ENCODE results near the gene SMAD6.

Gene SMAD6

DNA sequence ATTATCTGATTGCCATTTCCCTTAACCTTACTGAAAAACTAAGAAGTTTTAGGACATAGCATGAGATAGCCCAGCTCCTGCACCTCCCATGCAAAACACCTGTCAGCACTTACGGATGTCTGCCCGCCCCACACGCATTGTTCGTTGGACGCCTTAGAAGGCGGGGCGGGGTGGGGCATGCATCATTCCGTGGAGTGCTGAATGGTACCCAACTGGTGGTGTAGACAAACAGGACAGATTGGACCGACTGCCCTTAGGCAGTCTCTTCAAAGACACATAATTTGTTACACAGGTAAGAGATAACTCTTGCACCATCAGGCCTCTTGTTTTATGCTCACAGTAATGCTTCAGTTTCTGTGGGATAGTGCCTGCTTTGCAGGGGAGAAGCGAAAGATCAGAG is 93.8 kb downstream of the SMAD6 start:
- no peak overlapping the region for H3K27ac ChIP-seq
- TF ChIP-seq ZFX (IDR thresholded peaks at IDR 0.05), result no peak
- TF ChIP-seq, protein P1, sequence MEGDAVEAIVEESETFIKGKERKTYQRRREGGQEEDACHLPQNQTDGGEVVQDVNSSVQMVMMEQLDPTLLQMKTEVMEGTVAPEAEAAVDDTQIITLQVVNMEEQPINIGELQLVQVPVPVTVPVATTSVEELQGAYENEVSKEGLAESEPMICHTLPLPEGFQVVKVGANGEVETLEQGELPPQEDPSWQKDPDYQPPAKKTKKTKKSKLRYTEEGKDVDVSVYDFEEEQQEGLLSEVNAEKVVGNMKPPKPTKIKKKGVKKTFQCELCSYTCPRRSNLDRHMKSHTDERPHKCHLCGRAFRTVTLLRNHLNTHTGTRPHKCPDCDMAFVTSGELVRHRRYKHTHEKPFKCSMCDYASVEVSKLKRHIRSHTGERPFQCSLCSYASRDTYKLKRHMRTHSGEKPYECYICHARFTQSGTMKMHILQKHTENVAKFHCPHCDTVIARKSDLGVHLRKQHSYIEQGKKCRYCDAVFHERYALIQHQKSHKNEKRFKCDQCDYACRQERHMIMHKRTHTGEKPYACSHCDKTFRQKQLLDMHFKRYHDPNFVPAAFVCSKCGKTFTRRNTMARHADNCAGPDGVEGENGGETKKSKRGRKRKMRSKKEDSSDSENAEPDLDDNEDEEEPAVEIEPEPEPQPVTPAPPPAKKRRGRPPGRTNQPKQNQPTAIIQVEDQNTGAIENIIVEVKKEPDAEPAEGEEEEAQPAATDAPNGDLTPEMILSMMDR (conservative IDR thresholded peaks at IDR 0.05), result no peak

DNA sequence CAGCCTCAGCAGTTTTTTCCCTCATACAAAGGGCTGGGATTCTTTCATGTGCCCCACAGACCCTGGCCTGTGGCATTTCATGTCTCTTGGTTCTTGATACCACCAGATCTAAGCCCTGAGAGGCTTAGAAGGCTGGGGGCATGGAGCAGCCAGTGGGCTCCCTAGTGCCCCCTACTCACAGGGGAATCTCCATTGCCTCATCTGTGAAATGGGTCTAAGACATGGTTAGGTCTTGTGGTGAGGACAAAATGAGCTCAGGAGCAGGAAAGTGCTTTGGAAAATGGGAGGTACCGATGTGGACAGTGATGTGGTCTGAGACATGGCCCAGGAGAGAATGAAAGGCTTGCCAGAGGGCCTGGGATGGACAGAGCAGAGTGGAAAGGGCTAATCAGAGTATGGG is 94.3 kb downstream of the SMAD6 start:
- TF ChIP-seq, protein P1 (conservative IDR thresholded peaks at IDR 0.05), result no peak
- TF ChIP-seq ZFX (IDR thresholded peaks at IDR 0.05), result no peak
- H3K27ac ChIP-seq, result no peak overlapping the region

DNA sequence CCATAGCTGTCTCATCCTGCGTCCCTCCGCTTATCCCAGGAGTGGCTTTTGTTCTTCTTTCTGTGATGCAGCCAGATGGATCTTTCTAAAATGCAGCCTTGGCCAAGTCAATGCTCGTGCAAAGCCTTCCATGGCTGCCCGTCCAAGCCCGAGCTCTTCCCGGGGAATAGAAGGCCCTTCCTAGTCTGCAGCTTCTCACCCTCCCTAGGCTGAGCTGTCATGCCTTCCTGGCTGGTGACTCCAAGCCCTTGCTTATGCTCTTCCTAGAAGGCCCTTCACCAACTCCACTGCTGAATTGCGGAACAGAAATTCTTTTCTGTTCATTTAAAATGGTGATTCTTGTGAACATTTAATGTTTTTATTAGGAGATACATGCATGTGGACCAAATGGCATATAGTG is 95.9 kb downstream of the SMAD6 start:
- no peak overlapping the region for H3K27ac ChIP-seq
- TF ChIP-seq, protein P1 (conservative IDR thresholded peaks at IDR 0.05), result no peak
- no peak for TF ChIP-seq ZFX (IDR thresholded peaks at IDR 0.05)

DNA sequence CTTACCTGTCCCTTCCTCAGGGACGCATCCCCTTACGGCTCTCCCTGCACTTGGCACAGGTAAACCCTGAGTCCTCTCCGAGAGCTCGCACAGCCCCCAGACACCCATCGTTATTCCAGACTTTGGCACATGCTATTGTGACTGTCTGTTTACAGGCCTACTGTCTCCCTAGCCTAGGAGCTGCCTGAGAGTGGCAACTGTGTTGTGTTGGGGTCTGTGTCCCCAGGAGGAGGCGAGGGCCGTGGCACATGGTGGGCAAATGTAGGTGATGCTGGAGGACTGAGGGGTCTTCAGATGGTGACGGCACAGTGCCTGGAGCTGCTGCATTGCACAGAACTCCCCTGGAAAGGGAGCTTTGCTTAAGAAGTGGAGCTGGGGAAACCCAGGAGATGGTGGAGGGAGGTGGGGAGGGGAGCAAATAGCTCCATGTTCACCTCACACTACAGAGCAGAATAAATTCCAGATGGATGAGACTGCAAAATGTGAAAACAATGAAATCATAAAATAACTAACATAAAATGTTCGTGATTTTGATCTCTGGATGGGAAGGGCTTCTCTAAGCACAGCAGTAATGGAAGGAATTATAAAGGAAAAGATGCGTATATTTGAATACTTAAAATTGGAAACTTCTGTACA is 96.5 kb downstream of the SMAD6 start:
- no peak overlapping the region for H3K27ac ChIP-seq
- TF ChIP-seq, protein P1 (conservative IDR thresholded peaks at IDR 0.05), result no peak
- no peak for TF ChIP-seq ZFX (IDR thresholded peaks at IDR 0.05)

DNA sequence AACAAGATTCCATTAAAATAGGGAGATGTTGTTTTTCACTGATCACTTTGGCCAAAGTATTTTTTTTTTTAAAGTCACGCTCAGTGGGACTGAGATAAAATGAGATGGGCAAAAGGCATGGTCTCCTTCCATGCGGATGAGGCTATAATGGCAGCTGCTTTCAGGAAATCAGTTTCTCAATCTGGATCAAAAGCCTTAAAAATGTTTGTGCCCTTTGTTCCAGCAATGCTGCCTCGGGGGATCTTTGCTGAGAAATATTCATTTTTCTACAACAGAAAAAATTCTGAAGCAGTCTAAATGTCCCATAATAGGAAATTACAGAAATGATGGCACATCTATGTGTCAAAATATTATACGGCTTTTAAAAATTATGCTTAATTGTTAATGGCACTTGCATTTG is 97.2 kb downstream of the SMAD6 start:
- no peak overlapping the region for H3K27ac ChIP-seq
- no peak for TF ChIP-seq ZFX (IDR thresholded peaks at IDR 0.05)
- TF ChIP-seq, protein P1 (conservative IDR thresholded peaks at IDR 0.05), result no peak

DNA sequence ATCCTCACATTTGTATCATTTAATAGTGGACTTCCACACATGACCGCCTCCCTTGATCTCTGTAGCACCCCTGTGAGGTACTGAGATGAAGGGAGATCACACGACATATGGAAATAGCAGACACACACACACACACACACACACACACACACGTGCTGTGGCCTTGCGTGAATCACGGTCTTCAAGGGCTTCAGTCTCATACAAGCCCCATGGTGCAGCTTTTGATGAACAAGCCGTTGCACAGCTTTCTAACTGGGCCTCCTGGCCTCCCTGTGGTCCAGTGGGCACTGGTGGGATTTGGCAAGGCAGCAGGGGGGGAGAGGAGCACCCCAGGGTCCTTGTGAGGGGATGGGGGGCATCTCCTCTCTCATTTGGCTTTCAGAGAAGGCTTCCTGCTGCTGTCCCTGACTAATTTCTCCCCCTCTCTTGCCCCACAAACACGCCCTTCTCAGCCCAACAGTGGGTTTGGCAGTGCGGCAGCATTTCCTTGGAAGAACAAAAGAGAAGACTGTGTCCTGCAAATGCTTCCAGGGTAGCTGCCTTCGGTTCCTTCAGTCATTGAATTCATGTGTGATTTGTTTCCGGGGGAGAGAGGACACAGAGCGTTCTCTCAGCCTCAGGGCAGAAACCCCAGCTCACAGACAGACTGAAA is 98.7 kb downstream of the SMAD6 start:
- H3K27ac ChIP-seq, result no peak overlapping the region

DNA sequence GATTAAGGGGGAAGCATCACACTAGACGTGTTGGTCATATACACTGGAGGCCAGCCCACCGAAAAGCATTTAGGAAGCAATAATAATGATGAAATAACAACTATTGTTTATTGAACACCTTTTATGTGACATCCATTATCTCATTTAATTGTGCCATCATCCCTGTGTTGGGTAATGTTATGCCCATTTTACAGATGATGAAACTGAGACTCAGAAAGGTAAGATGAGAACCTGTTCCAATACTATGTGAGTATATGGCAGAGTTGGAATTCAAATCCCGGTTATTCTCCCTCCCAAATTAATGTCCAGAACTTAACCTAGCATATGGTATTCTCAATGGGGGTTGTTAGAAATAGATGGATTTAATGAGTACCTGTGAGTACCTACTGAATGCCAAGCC is 99.2 kb downstream of the SMAD6 start:
- no peak overlapping the region for H3K27ac ChIP-seq
- TF ChIP-seq, protein P1 (conservative IDR thresholded peaks at IDR 0.05), result no peak
- no peak for TF ChIP-seq ZFX (IDR thresholded peaks at IDR 0.05)

More for the DNA sequence above, 98.7 kb downstream of the SMAD6 start:
- TF ChIP-seq ZFX (IDR thresholded peaks at IDR 0.05), result no peak
- TF ChIP-seq, protein P1 (conservative IDR thresholded peaks at IDR 0.05), result no peak
